Suprapubic skin (tissue), 3 donors: ENCODE results near the gene SACM1L.

Source experiments
- POLR2AphosphoS5 ChIP-seq, 3 donors: sonication (generic); formaldehyde crosslinking; IDR thresholded peaks; one replicate each; pipeline ENCODE4 v1.6.1; 2017; ENCODE audit warnings: antibody characterized with exemption in 3 of 3
- TF ChIP-seq, protein P1 (sequence below), 2 donors: fragments of 200-600 bp in 1 of 2; fragments of 450-650 bp in 1 of 2; sonication (generic) in 1 of 2; IDR thresholded peaks; one replicate each; pipeline ENCODE4 v1.5.1; 2016 to 2019; ENCODE audit warnings: antibody characterized with exemption in 2 of 2, mild to moderate bottlenecking in 1 of 2, moderate library complexity in 1 of 2

DNA sequence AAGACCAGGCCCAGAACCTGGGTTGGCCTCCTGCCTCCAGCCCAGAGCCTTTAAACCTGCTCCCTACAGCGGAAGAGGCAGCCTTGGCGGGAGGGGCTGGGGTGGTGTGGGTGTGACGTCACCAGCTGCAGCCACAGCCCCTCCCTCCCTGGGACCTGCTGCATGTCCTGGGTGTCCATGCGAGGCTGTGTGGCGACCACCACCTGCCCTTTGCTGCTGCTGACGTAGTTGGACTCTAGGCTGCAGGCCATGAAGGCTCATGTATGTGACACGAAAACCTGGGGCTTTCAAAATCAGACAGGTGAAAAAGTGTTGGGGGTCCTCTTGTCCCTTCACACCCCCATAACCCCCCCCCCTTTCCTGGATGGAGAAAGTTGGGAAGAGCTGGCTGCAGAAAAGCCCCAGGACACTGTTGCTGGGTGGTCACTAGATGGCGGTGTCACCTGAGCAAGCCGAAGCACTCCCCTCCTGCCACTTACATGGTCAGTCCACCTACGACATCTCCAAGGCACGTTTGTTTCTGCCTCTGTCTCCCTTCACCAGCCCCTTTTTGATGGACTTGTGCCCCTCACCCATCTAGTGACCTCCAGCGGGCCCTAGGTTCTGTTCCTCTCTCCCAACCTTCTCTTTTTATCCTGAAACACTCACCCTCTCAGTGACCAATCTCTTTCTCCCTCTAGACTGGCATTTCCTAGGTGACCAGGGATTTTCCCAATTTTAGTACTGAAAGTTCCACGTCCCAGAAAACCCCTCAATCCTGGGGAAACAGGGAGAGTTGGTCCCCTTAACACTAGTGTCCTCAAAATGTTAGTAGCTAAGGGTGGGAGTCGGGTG, 71.9 kb downstream of the SACM1L start:
- TF ChIP-seq, protein P1, sequence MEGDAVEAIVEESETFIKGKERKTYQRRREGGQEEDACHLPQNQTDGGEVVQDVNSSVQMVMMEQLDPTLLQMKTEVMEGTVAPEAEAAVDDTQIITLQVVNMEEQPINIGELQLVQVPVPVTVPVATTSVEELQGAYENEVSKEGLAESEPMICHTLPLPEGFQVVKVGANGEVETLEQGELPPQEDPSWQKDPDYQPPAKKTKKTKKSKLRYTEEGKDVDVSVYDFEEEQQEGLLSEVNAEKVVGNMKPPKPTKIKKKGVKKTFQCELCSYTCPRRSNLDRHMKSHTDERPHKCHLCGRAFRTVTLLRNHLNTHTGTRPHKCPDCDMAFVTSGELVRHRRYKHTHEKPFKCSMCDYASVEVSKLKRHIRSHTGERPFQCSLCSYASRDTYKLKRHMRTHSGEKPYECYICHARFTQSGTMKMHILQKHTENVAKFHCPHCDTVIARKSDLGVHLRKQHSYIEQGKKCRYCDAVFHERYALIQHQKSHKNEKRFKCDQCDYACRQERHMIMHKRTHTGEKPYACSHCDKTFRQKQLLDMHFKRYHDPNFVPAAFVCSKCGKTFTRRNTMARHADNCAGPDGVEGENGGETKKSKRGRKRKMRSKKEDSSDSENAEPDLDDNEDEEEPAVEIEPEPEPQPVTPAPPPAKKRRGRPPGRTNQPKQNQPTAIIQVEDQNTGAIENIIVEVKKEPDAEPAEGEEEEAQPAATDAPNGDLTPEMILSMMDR (IDR thresholded peaks at IDR 0.05): peak; percentile 32 to 73
- TF ChIP-seq POLR2AphosphoS5 (IDR thresholded peaks at IDR 0.05): no peak
